HepG2 (cell line): ENCODE results near the gene PHKB. TPM values are rescaled to one million over a fixed set of nuclear protein-coding genes. Genes with fewer than 3 reads are reported as not detected.

Experiments
- ATAC-seq: fragments of 200-7000 bp; cut with Tn5 transposase; 3 replicates; pipeline ENCODE4 v1.9.1; 2020; ENCODE audit warnings: mild to moderate bottlenecking, moderate library complexity
- BruUV-seq: library from RNA; stranded (reverse); fragments of 400-500 nt; replicated peaks from 2 replicates; lab custom pipeline; 2021; lab: Mats Ljungman, UMichigan
- CTCF ChIA-PET: fragments of 300-600 bp; formaldehyde crosslinking; extraction: SDS; loops from one replicate; lab custom pipeline; 2021; ENCODE audit warnings: low total read pairs, inconsistent platforms, low intra/inter-chr PET ratio; lab: Yijun Ruan, JAX
- POLR2A ChIA-PET: fragments of 350-600 bp; sonication (Branson Sonifier 250); formaldehyde crosslinking; loops from one replicate; lab custom pipeline; 2020; ENCODE audit warnings: antibody characterized with exemption, inconsistent platforms; lab: Yijun Ruan, JAX
- DNase-seq: peaks from one replicate; pipeline ENCODE4 v3.0.0-alpha.2; 2015; ENCODE audit warnings: low spot score
- FAIRE-seq: peaks from 3 replicates; lab custom pipeline; 2011; peaks lifted over from hg19 to GRCh38; lab: Jason Lieb, UNC
- H2AFZ ChIP-seq: one replicate; pipeline ENCODE4 v1.6.1; 2011; ENCODE audit warnings: low read length, inconsistent platforms
- H3K27ac ChIP-seq: fragments of 300-600 bp; 3 replicates; pipeline ENCODE4 v1.8.0; 2011; ENCODE audit warnings: mixed run types, mild to moderate bottlenecking, mixed read lengths, low read length, inconsistent platforms; ENCODE audit not compliant: insufficient read depth; ENCODE audit errors: extremely low read length
- H3K27me3 ChIP-seq, 2 experiments: fragments of 200-600 bp in 1 of 2; 2 replicates in 1 of 2; 3 replicates in 1 of 2; pipeline versions ENCODE4 v1.6.0 to v1.8.0; 2011; ENCODE audit warnings: low read length in 2 of 2, mild to moderate bottlenecking in 2 of 2, moderate library complexity in 2 of 2, inconsistent platforms in 1 of 2; ENCODE audit not compliant: insufficient read depth in 2 of 2, control insufficient read depth in 1 of 2
- H3K36me3 ChIP-seq, 2 experiments: fragments of 200-600 bp in 1 of 2; replicated peaks in 1 of 2; 2 replicates in 1 of 2; 3 replicates in 1 of 2; pipeline versions ENCODE4 v1.5.1 to v1.8.0; 2011; ENCODE audit warnings: low read length in 2 of 2, inconsistent platforms in 1 of 2; ENCODE audit not compliant: insufficient read depth in 2 of 2, control insufficient read depth in 1 of 2
- H3K4me1 ChIP-seq: 2 replicates; pipeline ENCODE4 v1.5.1; 2012; ENCODE audit warnings: low read length, inconsistent platforms; ENCODE audit not compliant: insufficient read depth
- H3K4me2 ChIP-seq: 2 replicates; pipeline ENCODE4 v1.6.0; 2011; ENCODE audit warnings: low read depth, low read length, inconsistent platforms
- H3K4me3 ChIP-seq, 3 experiments: fragments of 200-600 bp in 1 of 3; sonication (generic), shearing (Covaris generic) in 1 of 3; replicated peaks in 1 of 3; 2 replicates each; pipeline ENCODE4 v1.5.1; 2011 to 2016; ENCODE audit warnings: low read length in 3 of 3, inconsistent platforms in 2 of 3, low read depth in 2 of 3, mild to moderate bottlenecking in 2 of 3, control low read depth in 1 of 3, mixed read lengths in 1 of 3; ENCODE audit not compliant: insufficient read depth in 1 of 3
- H3K79me2 ChIP-seq: one replicate; pipeline ENCODE4 v1.6.1; 2011; ENCODE audit warnings: low read length, inconsistent platforms; ENCODE audit not compliant: insufficient read depth
- H3K9ac ChIP-seq: 2 replicates; pipeline ENCODE4 v1.6.0; 2011; ENCODE audit warnings: mild to moderate bottlenecking, low read depth, low read length, inconsistent platforms; ENCODE audit not compliant: insufficient read depth
- H3K9me3 ChIP-seq: 2 replicates; pipeline ENCODE4 v1.5.1; 2012; ENCODE audit warnings: mild to moderate bottlenecking, low read length
- H4K20me1 ChIP-seq: 2 replicates; pipeline ENCODE4 v1.6.0; 2011; ENCODE audit warnings: inconsistent platforms, mild to moderate bottlenecking, low read length, moderate library complexity; ENCODE audit not compliant: insufficient read depth
- BCLAF1 ChIP-seq: fragments of 450-650 bp; IDR thresholded peaks from 2 replicates; pipeline ENCODE4 v1.6.1; 2017; ENCODE audit warnings: mild to moderate bottlenecking
- CENPX ChIP-seq: sonication (generic); formaldehyde crosslinking; IDR thresholded peaks from 2 replicates; pipeline ENCODE4 v1.9.0; 2021; ENCODE audit warnings: mild to moderate bottlenecking, missing genetic modification reagents, moderate library complexity
- EP300 ChIP-seq, 3 experiments: sonication (generic) in 1 of 3; formaldehyde crosslinking in 1 of 3; IDR thresholded peaks; 2 replicates each; pipeline versions ENCODE4 v1.5.1 to v1.6.1; 2011 to 2020; ENCODE audit warnings: low read depth in 2 of 3, low read length in 2 of 3, borderline replicate concordance in 1 of 3, improper control_type of control experiment in 1 of 3, mild to moderate bottlenecking in 1 of 3, missing genetic modification reagents in 1 of 3, moderate library complexity in 1 of 3
- FOXK2 ChIP-seq: fragments of 450-650 bp; IDR thresholded peaks from 2 replicates; pipeline ENCODE4 v1.6.1; 2016
- NFIC ChIP-seq: IDR thresholded peaks from 2 replicates; pipeline ENCODE4 v1.6.1; 2012; ENCODE audit warnings: mild to moderate bottlenecking, low read length, inconsistent platforms
- RARG ChIP-seq: sonication (generic); formaldehyde crosslinking; IDR thresholded peaks from 2 replicates; pipeline ENCODE4 v1.4.0; 2020; ENCODE audit warnings: low read depth, mild to moderate bottlenecking, missing genetic modification reagents
- ZBTB42 ChIP-seq: sonication (generic); formaldehyde crosslinking; IDR thresholded peaks from 2 replicates; pipeline ENCODE4 v1.5.0; 2020; ENCODE audit warnings: mild to moderate bottlenecking, missing genetic modification reagents
- ZBTB46 ChIP-seq: sonication (generic); formaldehyde crosslinking; IDR thresholded peaks from 2 replicates; pipeline ENCODE4 v1.4.0; 2020; ENCODE audit warnings: mild to moderate bottlenecking, missing genetic modification reagents, borderline replicate concordance
- ZKSCAN8 ChIP-seq: IDR thresholded peaks from 2 replicates; pipeline ENCODE4 v1.6.1; 2016; ENCODE audit warnings: borderline replicate concordance, missing genetic modification reagents, missing compliant biosample characterization
- ZMAT3 ChIP-seq: sonication (generic); formaldehyde crosslinking; conservative IDR thresholded peaks from 2 replicates; pipeline ENCODE4 v1.7.0; 2021; ENCODE audit warnings: missing genetic modification reagents
- ZNF12 ChIP-seq: sonication (generic); formaldehyde crosslinking; IDR thresholded peaks from 2 replicates; pipeline ENCODE4 v1.5.0; 2020; ENCODE audit warnings: missing genetic modification reagents
- ZNF331 ChIP-seq: sonication (generic); formaldehyde crosslinking; IDR thresholded peaks from 2 replicates; pipeline ENCODE4 v1.4.0; 2020; ENCODE audit warnings: missing genetic modification reagents
- ZNF484 ChIP-seq: sonication (generic); formaldehyde crosslinking; IDR thresholded peaks from 2 replicates; pipeline ENCODE4 v1.5.1; 2020; ENCODE audit warnings: mild to moderate bottlenecking, low read depth, missing genetic modification reagents, borderline replicate concordance
- ZSCAN22 ChIP-seq: sonication (generic); formaldehyde crosslinking; IDR thresholded peaks from 2 replicates; pipeline ENCODE4 v1.4.0; 2020; ENCODE audit warnings: mild to moderate bottlenecking, missing genetic modification reagents
- ZSCAN30 ChIP-seq: sonication (generic); formaldehyde crosslinking; IDR thresholded peaks from 2 replicates; pipeline ENCODE4 v1.5.0; 2020; ENCODE audit warnings: mild to moderate bottlenecking, missing genetic modification reagents
- WGBS: methylation state at CpG from one replicate; pipeline ENCODE4 v1.1.6; 2017; ENCODE audit warnings: low lambda C conversion rate; 5-methylcytosine and 5-hydroxymethylcytosine counted together
- in situ Hi-C: cut with HindIII; loops from 2 replicates; pipeline ENCODE4 v1.10.0; 2017; ENCODE audit warnings: low pct_unique_long_range_greater_than_20kb; ENCODE audit not compliant: extremely low pct_ligation_motif_present
- intact Hi-C: fragments of 100-400 bp; cut with micrococcal nuclease; formaldehyde crosslinking; loops from one replicate; pipeline ENCODE4 v1.10.0; 2022; ENCODE audit not compliant: unreplicated experiment
- polyA plus RNA-seq, 8 experiments: library from polyadenylated mRNA; depleted of rRNA in 3 of 8; stranded (reverse) in 7 of 8; unstranded in 1 of 8; fragments of >200 nt; fragmentation: Illumina TruSeq in 4 of 8; extraction: Trizol in 4 of 8; gene quantifications; 2 replicates each; pipeline versions ENCODE4 v1.2.1 to v1.2.3, GENCODE V29; 2011 to 2016; ENCODE audit warnings: low read depth in 4 of 8, missing spikeins in 1 of 8, mixed read lengths in 1 of 8; ENCODE audit not compliant: insufficient read depth in 1 of 8
- total RNA-seq, 5 experiments: library from RNA; depleted of rRNA; stranded (reverse); fragments of >200 nt; fragmentation: Illumina TruSeq; extraction: Trizol; gene quantifications; 2 replicates each; pipeline ENCODE4 v1.2.3, GENCODE V29; 2016; ENCODE audit warnings: low read depth in 1 of 5

Gene PHKB
- total and polyA plus RNA-seq, 2 of the 13 experiments (the other 11 are each of a cell fraction or from before 2014, with no cell fraction given): 66.0 to 80.8 TPM

GRCh38 chr16:47565454-47565853 lies 104.3 kb downstream of the PHKB start:
- H3K4me3 ChIP-seq: no peak overlapping the region
- no peaks in the 10 kb centered on the region for H3K27me3 ChIP-seq
- no peak for ATAC-seq
- WGBS: 96% methylated on average over 6 of the region's 6 CpGs
- H3K79me2 ChIP-seq: no peaks in the 10 kb centered on the region
- peaks cover 0 to 5% of the 10 kb centered on the region in 2 experiments; a peak in 2 of 5 replicates for H3K36me3 ChIP-seq
- H3K9ac ChIP-seq: no peak overlapping the region
- in situ Hi-C loops (no loop called here), intact Hi-C loops (no loop called here)
- DNase-seq: no peak
- ChIA-PET POLR2A (interaction anchor here (1.1 kb wide), 1 partner anchor 104 kb away, joined by 3 read pairs; the partner anchor contains the start of genes ITFG1 and PHKB), CTCF (no interaction called here)
- no peak for FAIRE-seq
- TF ChIP-seq NFIC (no peak), ZNF331 (CRISPR knock-in tag) (no peak), BCLAF1 (no peak)
- BruUV-seq: no TSS peak
- H3K27ac ChIP-seq: no peak overlapping the region
- no peak overlapping the region for H2AFZ ChIP-seq
- no peaks in the 10 kb centered on the region for H4K20me1 ChIP-seq
- no peak overlapping the region for H3K4me2 ChIP-seq
- 0 out of 2 replicates have a peak, but pooled peaks cover 8% of the 10 kb centered on the region for H3K4me1 ChIP-seq
- H3K9me3 ChIP-seq: no peaks in the 10 kb centered on the region

- DNase-seq (no peak), FAIRE-seq (no peak), ATAC-seq (no peak)
- 0 out of 2 replicates have a peak, but pooled peaks cover 8% of the 10 kb centered on the region for H3K4me1 ChIP-seq
- no peaks in the 10 kb centered on the region for H3K9me3 ChIP-seq
- peaks cover 5 to 9% of the 10 kb centered on the region in 2 experiments; a peak in 2 of 5 replicates for H3K36me3 ChIP-seq
- in situ Hi-C loops: no loop called here
- POLR2A ChIA-PET: no interaction called here
- WGBS: 97% methylated on average over 2 of the region's 2 CpGs
- H3K9ac ChIP-seq: no peak overlapping the region
- H3K4me2 ChIP-seq: no peak overlapping the region
- intact Hi-C loops: no loop called here
- H3K4me3 ChIP-seq: no peak overlapping the region
- CTCF ChIA-PET: no interaction called here
- no peaks in the 10 kb centered on the region for H4K20me1 ChIP-seq
- H3K27ac ChIP-seq: no peak overlapping the region
- no peaks in the 10 kb centered on the region for H3K79me2 ChIP-seq
- H3K27me3 ChIP-seq: no peaks in the 10 kb centered on the region
- BruUV-seq: no TSS peak
- H2AFZ ChIP-seq: no peak overlapping the region
- TF ChIP-seq ZBTB46 (CRISPR knock-in tag): no peak
- TF ChIP-seq ZMAT3: no peak
- no peak for TF ChIP-seq ZKSCAN8 (CRISPR knock-in tag)
- TF ChIP-seq EP300 (IDR thresholded peaks at IDR 0.05; ENCODE audit: low read depth in 2 of 2, low read length in 2 of 2): no peak
- no peak for TF ChIP-seq EP300 (CRISPR knock-in tag; IDR thresholded peaks at IDR 0.05; ENCODE audit: borderline replicate concordance)
- TF ChIP-seq ZSCAN22 (CRISPR knock-in tag): no peak
- no peak for TF ChIP-seq FOXK2
- TF ChIP-seq ZBTB42: no peak
- no peak for TF ChIP-seq RARG
- TF ChIP-seq ZNF484 (CRISPR knock-in tag): no peak
- TF ChIP-seq ZNF12 (CRISPR knock-in tag): no peak
- TF ChIP-seq CENPX (CRISPR knock-in tag): no peak
- TF ChIP-seq ZSCAN30 (CRISPR knock-in tag): no peak
Observed at GRCh38 chr16:47567321-47567720, 106.2 kb downstream of the PHKB start.
